ENCODE data around the gene TEPSIN. TPM values are rescaled to one million over a fixed set of nuclear protein-coding genes. Genes with fewer than 3 reads are reported as not detected.

The TEPSIN gene
- total and polyA plus RNA-seq, 2 donors (not counting 1 experiment from before 2014, with no cell fraction given) = 5.6 to 11.2 TPM

- Histone ChIP-seq H3K4me3 (replicated peaks in 1 of 4; ENCODE audit: control extremely low read depth in 1 of 4, insufficient read depth in 1 of 4, low read depth in 3 of 4, low read length in 4 of 4) (no peak overlapping the region), H3K79me2 (ENCODE audit: control insufficient read depth, insufficient read depth, low read length) (no peaks in the 10 kb centered on the region), H3K4me2 (ENCODE audit: extremely low read depth, insufficient read depth, low read length) (no peak overlapping the region), H4K20me1 (ENCODE audit: control insufficient read depth, extremely low read depth, insufficient read depth, low read length) (no peaks in the 10 kb centered on the region), H3K27ac (ENCODE audit: insufficient read depth, low read length) (no peak overlapping the region), H3K4me1 (ENCODE audit: control insufficient read depth, extremely low read depth, insufficient read depth, low read length) (no peaks in the 10 kb centered on the region), H3K9me3 (ENCODE audit: control insufficient read depth, insufficient read depth, low read depth, low read length) (no peaks in the 10 kb centered on the region), H2AFZ (ENCODE audit: low read length) (no peak overlapping the region), H3K36me3 (ENCODE audit: control insufficient read depth, insufficient read depth, low read length) (peaks cover 3% of the 10 kb centered on the region), H3K27me3 (ENCODE audit: control insufficient read depth, insufficient read depth, low read length) (no peaks in the 10 kb centered on the region), H3K9ac (ENCODE audit: insufficient read depth, low read length) (no peak overlapping the region)
- TF ChIP-seq CTCF (conservative IDR thresholded peaks at IDR 0.05 in 1 of 2, IDR thresholded peaks at IDR 0.05 in 1 of 2; ENCODE audit: low read depth in 1 of 2, low read length in 2 of 2) (no peak), EZH2 (IDR thresholded peaks at IDR 0.05; ENCODE audit: low read length, missing control alignments) (no peak)
- DNase-seq (ENCODE audit: low read depth in 2 of 2) = no peak
Observed at GRCh38 chr17:81200201-81200600, 38.7 kb downstream of the TEPSIN start.

DNA sequence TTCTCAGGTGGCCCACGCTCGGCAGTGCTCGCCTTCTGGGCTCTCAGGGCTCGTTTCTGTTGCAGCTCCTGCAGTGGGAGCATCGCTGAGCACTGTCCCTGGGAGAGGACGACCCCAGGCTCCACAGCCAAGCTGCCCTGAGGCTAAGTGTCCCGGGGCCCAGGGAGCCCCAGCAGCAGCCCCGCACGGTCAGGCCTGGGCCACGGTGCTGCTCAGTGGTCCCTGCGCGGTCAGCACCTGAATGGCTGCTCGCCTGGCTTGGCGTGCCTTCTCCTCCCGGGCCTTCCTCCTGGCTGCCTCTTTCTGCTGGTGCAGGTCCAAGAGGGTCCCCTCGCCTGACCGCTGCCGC, 39.4 kb downstream of the TEPSIN start:
- no peaks in the 10 kb centered on the region for H3K9me3 ChIP-seq (ENCODE audit: control insufficient read depth, insufficient read depth, low read depth, low read length)
- no peak overlapping the region for H3K9ac ChIP-seq (ENCODE audit: insufficient read depth, low read length)
- H4K20me1 ChIP-seq (ENCODE audit: control insufficient read depth, extremely low read depth, insufficient read depth, low read length) = no peaks in the 10 kb centered on the region
- no peak for DNase-seq (ENCODE audit: low read depth in 2 of 2)
- no peaks in the 10 kb centered on the region for H3K27me3 ChIP-seq (ENCODE audit: control insufficient read depth, insufficient read depth, low read length)
- H3K4me3 ChIP-seq (replicated peaks in 1 of 4; ENCODE audit: control extremely low read depth in 1 of 4, insufficient read depth in 1 of 4, low read depth in 3 of 4, low read length in 4 of 4) = no peak overlapping the region
- TF ChIP-seq CTCF (conservative IDR thresholded peaks at IDR 0.05 in 1 of 2, IDR thresholded peaks at IDR 0.05 in 1 of 2; ENCODE audit: low read depth in 1 of 2, low read length in 2 of 2) (no peak), EZH2 (IDR thresholded peaks at IDR 0.05; ENCODE audit: low read length, missing control alignments) (no peak)
- H3K4me1 ChIP-seq (ENCODE audit: control insufficient read depth, extremely low read depth, insufficient read depth, low read length) = no peaks in the 10 kb centered on the region
- no peaks in the 10 kb centered on the region for H3K79me2 ChIP-seq (ENCODE audit: control insufficient read depth, insufficient read depth, low read length)
- H3K27ac ChIP-seq (ENCODE audit: insufficient read depth, low read length) = no peak overlapping the region
- peaks cover under 1% of the 10 kb centered on the region for H3K36me3 ChIP-seq (ENCODE audit: control insufficient read depth, insufficient read depth, low read length)
- no peak overlapping the region for H2AFZ ChIP-seq (ENCODE audit: low read length)
- no peak overlapping the region for H3K4me2 ChIP-seq (ENCODE audit: extremely low read depth, insufficient read depth, low read length)

- Histone ChIP-seq H3K27ac (ENCODE audit: insufficient read depth, low read length) (no peak overlapping the region), H2AFZ (ENCODE audit: low read length) (no peak overlapping the region), H3K4me2 (ENCODE audit: extremely low read depth, insufficient read depth, low read length) (no peak overlapping the region), H4K20me1 (ENCODE audit: control insufficient read depth, extremely low read depth, insufficient read depth, low read length) (no peaks in the 10 kb centered on the region), H3K4me1 (ENCODE audit: control insufficient read depth, extremely low read depth, insufficient read depth, low read length) (no peaks in the 10 kb centered on the region), H3K79me2 (ENCODE audit: control insufficient read depth, insufficient read depth, low read length) (no peaks in the 10 kb centered on the region), H3K4me3 (replicated peaks in 1 of 4; ENCODE audit: control extremely low read depth in 1 of 4, insufficient read depth in 1 of 4, low read depth in 3 of 4, low read length in 4 of 4) (no peak overlapping the region), H3K27me3 (ENCODE audit: control insufficient read depth, insufficient read depth, low read length) (no peaks in the 10 kb centered on the region), H3K36me3 (ENCODE audit: control insufficient read depth, insufficient read depth, low read length) (no peaks in the 10 kb centered on the region), H3K9ac (ENCODE audit: insufficient read depth, low read length) (no peak overlapping the region), H3K9me3 (ENCODE audit: control insufficient read depth, insufficient read depth, low read depth, low read length) (no peaks in the 10 kb centered on the region)
- no peak for DNase-seq (ENCODE audit: low read depth in 2 of 2)
- TF ChIP-seq EZH2 (IDR thresholded peaks at IDR 0.05; ENCODE audit: low read length, missing control alignments) = no peak
- TF ChIP-seq CTCF (conservative IDR thresholded peaks at IDR 0.05 in 1 of 2, IDR thresholded peaks at IDR 0.05 in 1 of 2; ENCODE audit: low read depth in 1 of 2, low read length in 2 of 2) = no peak
Observed at GRCh38 chr17:81198826-81199481, 39.9 kb downstream of the TEPSIN start.

Measured in fibroblast of lung (primary cell).